HG02938 (cell line): ENCODE results near the gene PRKCE.
"Not testable (repeated sequence)": the region's sequence is repeated elsewhere in the genome, so short reads cannot be mapped to it uniquely, and the experiment has no call there.

Experiments used
- ATAC-seq: cut with Tn5 transposase; IDR thresholded peaks from one replicate; pipeline ENCODE4 v1.9.1; 2021; ENCODE audit warnings: mild to moderate bottlenecking, moderate library complexity; ENCODE audit not compliant: unreplicated experiment

The PRKCE gene

DNA sequence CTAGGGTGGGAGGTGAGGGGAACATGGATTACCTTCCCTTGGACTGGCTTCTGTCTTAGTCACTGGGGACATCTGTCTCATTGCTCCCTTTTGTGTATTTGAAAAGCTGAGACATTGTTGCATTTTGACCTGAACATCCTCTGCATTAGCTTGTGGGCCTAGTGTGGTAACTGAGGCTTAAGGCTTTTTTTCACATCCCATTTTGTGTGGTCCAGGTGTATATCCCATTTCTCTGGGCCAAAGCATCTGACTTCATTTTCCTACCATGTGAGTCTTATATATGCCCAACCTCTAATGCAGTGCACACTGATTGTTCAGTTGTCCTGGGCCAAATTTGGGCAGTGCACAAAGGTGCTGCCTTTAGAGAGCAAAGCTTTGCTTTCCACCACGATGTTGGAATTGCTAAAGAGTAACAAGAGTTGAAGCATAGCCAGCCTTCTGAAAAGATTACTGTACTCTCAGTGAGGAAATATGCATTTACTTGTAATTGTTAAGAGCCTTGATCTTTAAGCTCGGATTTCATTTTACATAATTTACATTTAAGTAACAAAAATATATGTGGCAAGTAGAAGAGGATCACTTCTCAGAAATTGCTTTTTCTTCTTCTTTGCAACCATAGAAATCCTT, 13.3 kb downstream of the PRKCE start:
- ATAC-seq, result no peak

DNA sequence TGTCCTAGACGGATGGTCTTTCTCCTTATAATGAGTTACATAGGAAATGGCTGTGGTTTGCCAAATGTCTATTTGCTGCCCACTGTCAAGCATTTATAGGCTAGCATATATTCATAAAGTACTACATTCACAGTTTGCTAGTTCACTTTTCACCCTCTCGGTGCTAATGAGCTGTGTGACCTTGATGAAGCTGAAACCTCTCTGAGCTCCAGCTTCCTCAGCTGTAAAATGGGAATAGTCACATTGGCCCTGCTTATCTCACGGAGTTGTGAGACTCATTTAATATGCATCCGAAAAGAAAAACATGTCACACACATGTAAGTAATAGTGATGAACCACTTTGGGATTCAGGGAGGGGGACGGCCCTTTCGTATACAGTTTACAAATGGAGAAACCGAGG, 17.0 kb downstream of the PRKCE start:
- no peak for ATAC-seq

DNA sequence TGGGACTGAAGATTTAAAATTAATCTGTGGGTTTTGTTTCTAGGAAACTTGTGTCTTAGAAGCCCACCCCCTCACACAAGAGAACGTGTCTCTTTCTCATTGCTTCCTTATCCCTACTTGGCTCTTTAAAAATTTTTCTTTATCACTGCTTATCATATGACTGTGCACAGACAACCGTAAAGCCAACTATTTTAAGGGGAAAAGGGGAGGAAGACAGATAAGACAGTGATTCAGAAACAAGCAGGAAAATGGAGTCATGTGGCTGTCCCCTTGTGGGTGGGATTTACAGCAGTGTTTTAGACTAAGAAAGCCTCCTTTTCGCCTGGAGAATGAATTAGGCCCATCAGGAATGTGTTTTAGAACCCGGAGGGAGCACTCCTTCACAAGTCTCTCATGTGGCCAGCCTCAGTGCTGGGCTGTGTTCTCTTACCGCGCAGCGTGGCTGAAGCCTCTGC, 17.6 kb downstream of the PRKCE start:
- no peak for ATAC-seq

DNA sequence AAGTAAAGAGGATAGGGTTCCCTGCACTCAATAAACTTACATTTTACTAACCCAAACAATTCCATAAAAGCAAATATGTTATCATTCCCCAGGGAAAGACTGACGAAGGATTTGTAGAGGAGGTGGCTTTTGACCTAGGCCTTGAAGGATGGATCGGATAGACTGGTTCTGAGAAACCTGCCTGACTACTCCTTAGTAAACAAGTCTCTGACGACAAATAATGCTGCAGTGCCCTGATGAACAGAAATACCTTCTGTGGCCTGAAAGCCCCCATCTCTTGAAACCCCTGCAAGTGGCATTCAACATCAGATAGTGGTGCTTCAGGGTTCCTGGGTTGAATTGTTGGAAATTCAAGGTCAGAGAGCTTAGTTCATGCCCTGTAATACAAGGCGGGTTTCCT, 19.2 kb downstream of the PRKCE start:
- no peak for ATAC-seq

DNA sequence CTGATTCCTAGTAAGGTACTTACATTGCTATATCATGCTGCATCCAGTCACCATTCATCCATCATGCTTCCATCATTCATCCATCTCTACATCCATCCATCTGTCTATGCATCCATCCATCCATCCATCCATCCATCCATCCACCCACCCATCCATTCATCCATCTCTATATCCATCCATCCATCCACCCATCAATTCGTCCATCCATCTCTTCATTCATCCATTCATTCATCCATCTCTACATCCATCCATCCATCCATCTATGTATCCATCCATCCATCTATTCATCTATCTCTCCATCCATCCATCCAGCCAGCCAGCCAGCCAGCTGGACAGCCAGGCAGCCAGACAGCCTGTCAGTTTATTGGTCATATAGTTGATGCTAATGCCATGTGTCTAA, 20.7 kb downstream of the PRKCE start:
- no peak for ATAC-seq

DNA sequence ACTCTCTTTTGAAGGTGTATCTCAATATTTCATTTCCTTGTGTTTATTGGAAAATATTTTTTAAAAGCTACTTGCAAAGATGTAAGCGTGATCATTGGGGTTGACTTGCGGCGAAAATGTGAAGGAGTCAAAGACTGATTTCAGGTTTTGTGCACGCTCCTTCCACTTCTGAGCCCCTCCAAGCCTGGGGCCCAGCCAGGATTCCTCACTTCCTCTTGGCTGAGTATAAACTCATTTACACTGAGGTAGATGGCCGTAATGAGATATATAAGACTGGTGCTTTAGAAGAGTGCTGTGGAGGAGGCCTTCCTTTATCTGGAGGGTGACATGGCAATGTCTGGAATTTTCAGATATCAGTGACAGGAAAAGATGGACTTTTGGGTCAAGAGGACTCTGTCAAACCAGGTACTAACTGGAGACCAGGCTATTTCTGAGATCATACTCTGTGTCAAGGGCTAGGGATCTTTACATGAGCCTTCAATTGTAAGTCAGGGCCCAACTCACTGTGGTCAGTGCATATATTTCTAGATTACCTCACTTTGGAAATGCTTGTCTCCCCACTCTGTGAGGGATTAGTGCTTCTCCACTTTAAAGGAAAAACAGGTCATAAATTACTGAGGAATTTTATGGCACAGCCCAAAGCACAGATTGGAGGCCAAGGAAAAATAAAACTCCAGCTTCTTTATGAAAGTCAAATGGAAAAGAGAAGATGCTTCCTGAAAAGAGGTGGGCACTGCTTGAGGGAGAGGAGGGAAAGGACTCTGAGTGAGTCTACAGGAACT, 22.8 kb downstream of the PRKCE start:
- no peak for ATAC-seq

DNA sequence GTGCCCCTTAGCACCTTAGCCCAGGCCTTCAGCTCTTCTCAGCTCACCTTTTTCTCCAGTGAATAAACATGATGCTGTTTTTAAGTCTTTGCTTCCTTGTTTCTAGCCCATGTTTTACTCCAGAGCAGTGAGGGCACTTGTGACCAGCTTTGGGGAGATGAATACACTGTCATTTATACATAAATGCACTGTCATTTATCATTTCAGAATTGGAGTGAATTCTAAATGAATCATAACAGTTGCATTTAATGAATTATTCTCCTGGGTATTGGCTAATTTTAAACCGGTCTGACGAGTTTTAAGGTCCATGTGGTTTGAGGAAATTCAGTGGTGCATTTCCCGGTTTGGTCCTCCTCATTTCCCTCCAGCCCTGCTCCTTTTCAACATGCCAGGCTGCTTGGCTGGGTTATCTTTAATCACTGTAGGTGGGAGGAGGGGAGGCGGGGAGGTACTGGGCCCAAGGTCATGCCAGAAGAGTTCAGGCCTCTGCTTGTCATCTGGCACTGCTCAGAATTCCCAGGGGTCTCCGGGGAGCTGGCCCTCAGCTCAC, 23.9 kb downstream of the PRKCE start:
- no peak for ATAC-seq

DNA sequence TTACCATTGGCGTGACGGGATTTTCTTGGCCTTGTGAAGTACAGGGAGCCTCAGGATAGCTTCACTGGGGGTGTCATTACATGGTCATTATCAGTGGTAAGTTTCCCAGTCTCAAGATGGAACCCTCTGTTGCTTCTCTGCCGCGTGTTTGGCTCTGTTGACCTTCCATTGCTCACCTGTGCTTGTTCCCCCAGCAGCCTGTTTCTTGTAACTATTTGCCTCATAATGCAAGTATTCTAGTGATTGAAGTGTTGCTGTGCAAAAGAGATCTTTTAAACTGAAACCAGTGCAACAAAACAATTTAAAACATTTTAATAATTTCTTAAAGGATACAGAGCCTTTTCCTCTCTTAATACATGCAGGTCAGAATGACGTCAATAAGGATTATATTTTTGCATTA, 24.6 kb downstream of the PRKCE start:
- no peak for ATAC-seq

DNA sequence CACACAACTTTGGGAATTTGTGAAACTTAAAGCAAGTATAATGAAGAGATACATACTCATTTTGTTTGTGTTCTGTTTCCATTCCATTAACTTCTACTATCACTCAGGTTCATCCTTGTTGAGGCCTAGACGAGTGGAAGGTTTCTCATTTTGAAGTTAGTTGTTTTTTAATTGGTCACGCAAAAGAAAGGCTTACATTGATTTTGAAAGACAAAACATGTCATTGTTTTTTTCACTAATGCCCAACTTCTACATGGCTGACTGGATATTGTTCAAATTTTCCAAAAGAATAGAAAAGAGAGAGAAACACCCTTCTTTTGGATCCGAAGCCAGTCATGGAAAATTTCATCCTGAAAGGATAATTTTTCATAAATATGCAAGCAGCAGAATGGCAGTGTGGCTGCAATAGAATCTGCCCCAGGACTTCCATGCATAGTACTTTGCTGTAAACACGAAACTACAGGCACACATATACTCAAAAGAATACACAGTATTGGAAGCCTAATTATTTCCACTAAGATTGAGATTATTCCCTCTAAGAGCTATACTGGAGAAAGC, 27.4 kb downstream of the PRKCE start:
- ATAC-seq, result no peak

DNA sequence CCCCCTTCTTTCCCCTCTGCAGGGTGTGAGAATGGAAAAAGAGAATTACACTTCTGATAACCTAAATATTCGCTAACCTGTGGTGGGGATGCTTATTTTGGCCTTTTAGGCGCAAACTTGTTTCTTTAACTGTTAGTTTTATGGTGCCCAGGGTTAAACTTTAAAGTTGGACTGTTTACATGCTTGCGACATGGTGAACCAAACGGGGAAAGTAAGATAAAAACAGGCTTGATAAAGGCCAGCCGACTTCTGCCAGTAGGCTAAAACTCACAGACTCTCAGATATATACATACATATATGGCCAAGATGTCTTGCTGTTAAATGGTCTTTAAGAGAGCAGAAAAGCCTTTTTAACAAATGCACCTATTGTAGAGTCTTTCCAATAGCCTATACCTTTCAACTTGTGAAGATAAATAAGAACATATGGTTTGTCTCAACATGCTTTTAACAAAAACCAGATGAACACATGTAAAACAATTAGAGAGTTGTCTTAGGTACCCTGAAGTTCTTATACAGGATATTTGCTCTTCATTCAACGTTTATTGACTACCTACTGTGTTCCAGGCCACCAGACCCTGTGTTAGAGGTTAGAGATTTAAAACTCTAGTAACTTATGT, 29.0 kb downstream of the PRKCE start:
- no peak for ATAC-seq

DNA sequence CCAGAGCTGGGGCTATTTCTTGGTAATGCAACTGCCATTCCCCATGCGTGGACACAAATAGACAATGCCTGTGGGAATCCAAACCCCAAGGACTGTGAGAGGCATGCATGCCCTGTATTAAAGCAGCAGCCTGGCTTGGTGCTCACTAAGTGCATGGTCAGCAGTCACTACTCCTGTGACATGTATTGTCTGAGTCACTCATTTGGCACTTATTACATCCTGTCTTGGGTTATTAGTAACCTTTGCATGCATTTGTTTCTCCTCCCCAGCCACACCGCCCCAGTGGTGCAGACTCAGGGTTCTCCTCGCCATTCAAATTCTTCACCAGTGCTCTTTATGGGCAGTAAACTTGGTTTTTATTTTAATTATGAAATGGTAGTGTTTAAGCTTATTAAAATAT, 30.2 kb downstream of the PRKCE start:
- ATAC-seq, result peak; percentile 87

DNA sequence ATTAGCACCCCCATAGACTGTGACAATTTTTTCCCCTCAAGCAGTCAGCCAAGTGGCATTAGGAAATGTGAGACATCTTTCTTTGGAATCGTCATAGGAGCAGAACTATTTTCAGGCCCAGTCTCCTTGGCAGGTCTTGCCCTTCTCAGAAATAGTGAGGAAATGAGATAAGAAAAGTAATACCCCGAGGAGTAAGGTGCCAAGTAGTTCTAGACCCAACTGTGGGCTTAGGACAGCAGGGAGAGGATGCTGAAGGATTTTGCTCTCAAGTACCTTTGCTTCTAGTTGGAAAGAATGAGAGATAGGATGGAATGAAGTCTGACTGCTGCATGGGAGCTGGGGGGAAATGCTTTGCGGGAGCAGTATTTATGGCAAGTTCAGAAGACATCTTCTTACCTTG, 31.8 kb downstream of the PRKCE start:
- no peak for ATAC-seq

DNA sequence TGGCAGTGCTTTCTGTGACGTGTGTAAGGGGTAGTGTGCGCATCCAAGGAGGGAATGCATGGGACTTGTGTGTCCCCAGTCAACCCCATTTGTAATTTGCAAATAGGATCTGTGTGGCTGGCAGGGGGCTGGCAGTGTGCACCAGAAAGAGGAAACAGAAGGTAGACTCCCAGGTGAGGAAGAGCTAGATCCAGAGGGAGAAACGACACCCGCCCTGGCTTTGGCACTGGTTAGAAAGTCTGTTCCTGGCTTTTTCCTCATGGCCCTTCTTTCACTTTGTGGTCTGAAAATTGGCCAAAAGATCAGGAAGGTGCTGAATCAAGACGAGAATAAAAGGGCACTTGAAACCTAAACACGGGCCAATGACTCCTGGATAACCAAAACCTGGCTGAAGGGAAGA, 33.3 kb downstream of the PRKCE start:
- no peak for ATAC-seq

DNA sequence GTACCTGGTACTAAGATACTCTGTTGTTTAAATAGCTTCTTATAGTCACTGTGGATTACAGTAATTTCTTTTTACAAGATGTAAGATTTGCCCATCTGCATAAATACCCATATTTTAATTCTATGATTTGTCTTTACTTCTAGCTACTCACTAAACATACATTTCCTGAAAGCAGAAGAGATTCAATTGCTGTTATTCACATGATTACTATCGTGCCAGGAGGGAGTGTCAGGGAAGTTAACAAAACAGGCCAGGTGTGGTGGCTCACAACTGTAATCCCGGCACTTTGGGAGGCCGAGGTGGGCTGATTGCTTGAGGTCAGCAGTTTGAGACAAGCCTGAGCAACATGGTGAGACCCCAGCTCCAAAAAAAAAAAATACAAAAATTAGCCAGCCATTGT, 33.8 kb downstream of the PRKCE start:
- ATAC-seq, result no peak

DNA sequence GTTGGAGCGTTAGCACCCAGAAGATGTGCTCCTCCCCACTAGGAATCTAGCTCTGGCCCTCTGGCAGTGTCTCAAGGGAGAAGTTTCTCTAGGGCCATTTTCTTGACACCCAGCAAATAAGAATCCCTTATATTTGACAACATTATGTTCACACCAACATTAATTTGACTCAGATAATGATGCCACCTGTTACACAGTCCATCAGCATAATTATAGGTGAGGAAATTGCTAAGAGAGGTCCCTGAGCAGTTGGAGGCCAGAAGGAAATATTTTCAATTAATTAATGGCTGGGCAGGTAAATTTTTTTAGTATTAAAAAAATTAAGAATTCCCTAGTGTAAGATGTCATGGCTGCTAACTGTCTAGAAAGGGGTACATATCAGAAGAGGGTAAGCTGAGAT, 36.5 kb downstream of the PRKCE start:
- ATAC-seq, result no peak

DNA sequence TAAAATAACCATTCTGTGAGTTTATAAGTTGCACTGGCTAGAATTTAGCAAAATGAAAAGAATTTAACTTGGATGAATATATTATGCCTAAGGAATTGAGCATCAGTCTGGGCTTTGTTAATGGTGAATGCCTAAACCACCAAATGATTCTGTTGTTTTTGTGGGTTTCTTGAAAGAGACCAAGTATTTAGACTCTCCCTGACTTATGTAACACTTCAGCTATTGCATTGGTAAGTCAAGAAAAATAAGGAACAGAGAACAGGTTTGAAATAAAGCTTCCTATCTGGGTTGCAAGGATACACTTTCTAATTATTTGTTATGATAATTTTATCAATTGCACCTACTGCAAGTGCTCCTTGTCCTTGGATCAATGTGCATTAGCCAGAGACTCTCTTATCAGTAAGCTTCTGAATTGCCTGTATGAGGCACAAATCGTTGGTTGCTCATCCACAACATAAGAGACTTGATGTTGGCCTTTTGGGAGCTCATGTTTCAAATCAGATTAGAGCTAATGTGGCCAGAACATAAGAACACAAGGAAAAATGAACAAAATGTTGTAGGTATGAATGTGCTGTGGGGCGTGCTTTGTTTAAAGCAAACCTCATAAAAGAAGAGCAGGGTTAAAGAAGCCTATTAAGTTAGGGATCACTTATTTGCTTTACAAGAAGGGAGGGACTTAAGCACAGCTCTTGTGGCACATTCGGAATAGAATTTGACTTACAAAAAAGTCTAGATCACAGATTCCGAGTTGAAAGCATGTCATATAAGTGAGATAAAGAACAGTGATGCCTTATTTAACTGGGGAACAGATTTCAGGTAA, 37.2 kb downstream of the PRKCE start:
- ATAC-seq, result no peak

DNA sequence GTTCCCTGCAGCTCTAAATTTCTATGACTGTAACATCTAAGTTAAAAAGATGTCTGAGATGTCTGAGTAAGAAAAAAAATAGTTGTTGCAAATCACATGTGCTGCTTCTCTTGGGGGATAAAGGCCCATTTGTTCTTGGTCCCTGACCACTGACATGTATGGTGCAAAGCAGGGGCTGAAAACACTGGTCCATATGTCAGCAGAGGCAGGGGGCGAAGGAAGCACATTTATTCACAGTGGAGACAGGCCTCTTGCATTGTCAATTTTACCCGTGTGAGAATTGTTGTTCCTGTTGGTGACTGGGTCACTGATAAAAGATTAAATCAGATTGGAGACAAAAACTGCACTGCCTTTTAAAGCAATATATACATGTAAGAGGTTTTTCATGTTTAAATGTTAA, 38.8 kb downstream of the PRKCE start:
- ATAC-seq, result no peak

DNA sequence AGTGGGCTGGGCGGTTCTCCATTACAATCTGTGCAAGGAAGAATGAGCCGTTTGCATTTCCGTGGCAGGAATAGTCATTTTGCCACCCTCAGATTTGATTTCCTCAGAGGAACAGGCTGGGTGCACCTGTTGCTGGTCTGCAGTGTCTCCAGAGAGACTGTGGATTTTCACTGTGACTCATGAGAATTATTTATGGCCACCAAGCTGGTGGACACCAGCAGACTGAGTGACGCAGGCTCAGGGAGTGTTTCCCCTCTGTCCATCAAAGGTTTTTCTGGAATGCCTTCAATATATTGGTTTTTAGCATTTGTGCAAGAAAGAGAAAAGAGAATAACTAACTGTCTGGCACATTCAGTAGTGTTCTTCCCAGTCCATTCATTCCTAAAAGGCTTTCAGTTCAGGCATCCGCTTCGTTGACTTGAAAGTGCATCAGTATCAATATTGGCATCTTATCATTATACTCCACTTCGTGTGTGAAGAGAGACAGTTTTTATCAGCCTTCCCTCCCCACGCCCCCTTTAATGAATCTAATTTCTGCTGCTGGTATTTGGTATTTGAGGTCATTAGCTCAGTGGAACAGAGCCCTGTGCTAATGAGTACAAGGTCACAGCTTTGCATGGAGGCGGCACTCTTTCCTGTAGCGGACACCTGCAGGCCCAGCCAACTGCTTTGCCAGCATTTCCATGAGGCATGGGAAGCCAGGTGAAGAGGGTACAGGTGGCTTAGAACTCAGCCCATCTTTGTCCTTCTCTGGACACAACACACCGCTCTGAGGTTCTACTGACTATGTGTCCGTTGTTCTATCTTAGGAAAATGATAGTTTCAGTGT, 39.9 kb downstream of the PRKCE start:
- no peak for ATAC-seq

DNA sequence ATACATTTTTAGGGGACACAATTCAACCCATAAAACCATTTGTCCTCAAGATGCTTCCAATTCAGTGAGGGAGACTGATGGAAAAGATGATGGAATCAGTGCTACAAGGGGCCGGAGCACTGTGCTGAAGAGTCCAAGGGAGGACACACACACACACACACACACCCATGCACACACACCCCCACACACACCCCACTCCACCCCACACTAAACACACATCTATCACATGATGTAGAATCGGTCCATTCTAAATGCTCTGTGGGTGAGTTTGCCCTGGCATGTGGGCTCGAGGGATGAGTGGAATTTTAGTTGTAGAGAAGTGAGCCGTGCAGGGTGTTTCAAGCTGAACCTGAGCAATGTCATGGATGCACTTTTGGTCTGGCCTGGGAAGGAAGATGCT, 41.1 kb downstream of the PRKCE start:
- no peak for ATAC-seq

DNA sequence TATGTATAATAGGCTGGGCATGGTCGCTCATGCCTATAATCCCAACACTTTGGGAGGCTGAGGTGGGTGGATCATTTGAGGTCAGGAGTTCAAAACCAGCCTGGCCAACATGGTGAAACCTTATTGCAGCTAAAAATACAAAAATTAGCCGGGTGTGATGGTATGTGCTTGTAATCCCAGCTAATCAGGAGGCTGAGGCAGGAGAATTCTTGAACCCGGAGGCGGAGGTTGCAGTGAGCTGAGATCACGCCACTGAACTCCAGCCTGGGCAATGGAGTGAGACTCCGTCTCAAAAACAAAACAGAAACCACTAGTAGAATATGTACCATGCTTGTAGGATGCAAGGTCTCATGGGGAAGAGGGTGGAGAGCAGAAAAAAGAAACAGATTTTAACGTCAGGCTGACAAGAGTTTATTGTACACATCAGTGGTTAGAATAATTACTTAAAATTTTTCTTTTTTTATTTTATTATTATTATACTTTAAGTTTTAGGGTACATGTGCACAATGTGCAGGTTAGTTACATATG, 44.1 kb downstream of the PRKCE start:
- ATAC-seq, result not testable (repeated sequence)
